GM12874 (cell line): Measurements from ENCODE around the gene NUP205.

Source experiments
- TF ChIP-seq, protein P1 (sequence below): IDR thresholded peaks from 2 replicates; pipeline ENCODE4 v1.5.1; 2011; ENCODE audit warnings: low read depth, mild to moderate bottlenecking, control low read depth, low read length, moderate library complexity; ENCODE audit not compliant: insufficient read depth

The NUP205 gene

DNA sequence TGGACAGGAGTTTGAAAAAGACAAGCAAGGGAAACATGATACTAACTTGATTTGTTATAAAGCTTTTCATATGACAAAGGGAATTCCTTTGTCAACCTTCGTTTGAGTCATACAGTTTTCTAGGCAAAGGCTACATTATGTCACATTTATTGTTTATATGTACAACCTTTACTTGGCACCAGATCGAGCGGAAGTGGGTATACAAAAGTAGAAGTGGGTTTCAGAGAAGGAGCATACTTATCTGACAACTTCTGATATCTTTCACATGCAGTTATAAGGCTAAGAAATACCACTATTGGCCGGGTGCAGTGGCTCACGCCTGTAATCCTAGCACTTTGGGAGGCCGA, 115.6 kb downstream of the NUP205 start:
- TF ChIP-seq, protein P1, sequence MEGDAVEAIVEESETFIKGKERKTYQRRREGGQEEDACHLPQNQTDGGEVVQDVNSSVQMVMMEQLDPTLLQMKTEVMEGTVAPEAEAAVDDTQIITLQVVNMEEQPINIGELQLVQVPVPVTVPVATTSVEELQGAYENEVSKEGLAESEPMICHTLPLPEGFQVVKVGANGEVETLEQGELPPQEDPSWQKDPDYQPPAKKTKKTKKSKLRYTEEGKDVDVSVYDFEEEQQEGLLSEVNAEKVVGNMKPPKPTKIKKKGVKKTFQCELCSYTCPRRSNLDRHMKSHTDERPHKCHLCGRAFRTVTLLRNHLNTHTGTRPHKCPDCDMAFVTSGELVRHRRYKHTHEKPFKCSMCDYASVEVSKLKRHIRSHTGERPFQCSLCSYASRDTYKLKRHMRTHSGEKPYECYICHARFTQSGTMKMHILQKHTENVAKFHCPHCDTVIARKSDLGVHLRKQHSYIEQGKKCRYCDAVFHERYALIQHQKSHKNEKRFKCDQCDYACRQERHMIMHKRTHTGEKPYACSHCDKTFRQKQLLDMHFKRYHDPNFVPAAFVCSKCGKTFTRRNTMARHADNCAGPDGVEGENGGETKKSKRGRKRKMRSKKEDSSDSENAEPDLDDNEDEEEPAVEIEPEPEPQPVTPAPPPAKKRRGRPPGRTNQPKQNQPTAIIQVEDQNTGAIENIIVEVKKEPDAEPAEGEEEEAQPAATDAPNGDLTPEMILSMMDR, result no peak

- TF ChIP-seq, protein P1, result no peak
Measured at GRCh38 chr7:135678612-135679575, 121.2 kb downstream of the NUP205 start.

DNA sequence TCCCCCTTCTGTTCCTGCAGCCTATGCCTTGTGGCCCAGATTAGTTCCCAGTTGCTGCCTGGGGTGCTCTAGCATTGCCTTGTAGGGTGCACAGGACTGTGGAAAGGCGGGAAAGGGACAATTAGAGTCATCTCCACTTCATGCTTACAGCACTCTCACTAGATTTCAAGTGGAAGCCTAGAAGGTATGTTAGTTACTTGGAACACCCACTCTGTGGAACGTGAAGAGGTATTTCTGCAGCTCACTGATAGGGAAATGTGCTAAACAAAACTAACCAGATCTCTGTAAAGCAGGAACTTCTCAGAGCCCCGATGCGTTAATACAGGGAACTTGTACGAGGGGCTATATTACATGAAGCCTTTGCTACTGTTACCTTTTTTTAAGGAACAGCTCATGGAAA, 124.0 kb downstream of the NUP205 start:
- TF ChIP-seq, protein P1, result no peak

DNA sequence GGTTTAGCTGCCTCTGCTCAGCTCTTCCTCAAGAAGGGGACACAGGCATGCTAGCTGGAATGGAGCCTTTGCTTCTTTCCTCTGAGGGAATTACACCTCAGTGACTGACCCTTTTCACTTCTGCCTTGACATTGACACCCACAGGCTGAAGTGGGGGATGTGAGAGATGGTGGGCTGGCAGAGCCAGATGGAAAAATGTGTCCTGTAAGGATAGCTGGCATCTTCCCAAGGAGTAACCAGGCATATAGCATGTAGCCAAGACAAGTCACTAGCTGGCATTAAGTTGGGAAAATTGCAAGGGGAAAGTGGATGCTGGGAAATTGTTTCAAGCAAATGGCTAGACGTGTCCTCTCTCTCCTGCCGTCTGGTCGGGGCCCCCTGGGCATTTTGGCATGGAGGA, 124.5 kb downstream of the NUP205 start:
- TF ChIP-seq, protein P1, result no peak

DNA sequence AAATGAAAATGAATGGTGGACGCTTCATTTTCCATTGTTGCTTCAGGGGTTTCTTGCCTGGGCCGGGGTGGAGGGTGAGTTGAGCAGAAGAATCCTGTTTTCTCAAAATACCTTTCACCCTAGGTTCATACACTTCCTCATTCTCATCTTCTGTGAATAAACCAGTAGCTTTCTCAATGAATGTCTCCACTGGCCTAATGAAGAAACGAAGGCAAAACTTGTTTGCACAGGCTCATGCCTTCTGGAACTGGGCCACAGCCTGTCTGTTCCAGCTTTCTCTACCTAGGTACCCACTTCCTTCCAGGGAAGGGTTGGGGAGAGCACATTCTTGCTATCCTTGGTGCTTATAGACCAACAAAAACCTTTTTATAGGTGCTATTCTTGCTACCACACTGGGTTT, 125.9 kb downstream of the NUP205 start:
- TF ChIP-seq, protein P1, result no peak

- TF ChIP-seq, protein P1, result no peak
Measured at GRCh38 chr7:135684136-135684535, 126.4 kb downstream of the NUP205 start.

GRCh38 chr7:135684699-135685098, 127.0 kb downstream of the NUP205 start:
- TF ChIP-seq, protein P1, result no peak
